Karpas-422 (cell line): ENCODE data around the gene F11. TPM values are rescaled to one million over a fixed set of nuclear protein-coding genes. Genes with fewer than 3 reads are reported as not detected.
"Not testable (repeated sequence)": the region's sequence is repeated elsewhere in the genome, so short reads cannot be mapped to it uniquely, and the experiment has no call there.

Source experiments
- DNase-seq: peaks from one replicate; pipeline ENCODE4 v3.0.0-alpha.2; 2015
- H2AFZ ChIP-seq: fragments of 200-600 bp; sonication (generic); 2 replicates; pipeline ENCODE4 v1.6.1; 2014; ENCODE audit warnings: antibody characterized with exemption, low read length, mixed read lengths
- H3K27ac ChIP-seq: fragments of 200-600 bp; sonication (generic); 2 replicates; pipeline ENCODE4 v1.5.1; 2014; ENCODE audit warnings: mild to moderate bottlenecking, low read length, moderate library complexity
- H3K27me3 ChIP-seq: fragments of 200-600 bp; sonication (generic); 2 replicates; pipeline ENCODE4 v1.6.1; 2014; ENCODE audit warnings: low read length, mixed read lengths
- H3K36me3 ChIP-seq: fragments of 200-600 bp; sonication (generic); 2 replicates; pipeline ENCODE4 v1.6.1; 2014; ENCODE audit warnings: low read length, mixed read lengths; ENCODE audit not compliant: insufficient read depth
- H3K4me1 ChIP-seq: fragments of 200-600 bp; sonication (generic); 2 replicates; pipeline ENCODE4 v1.6.1; 2014; ENCODE audit warnings: mild to moderate bottlenecking, low read length, mixed read lengths
- H3K4me2 ChIP-seq: fragments of 200-600 bp; sonication (generic); 2 replicates; pipeline ENCODE4 v1.6.1; 2014; ENCODE audit warnings: low read length, low read depth, mild to moderate bottlenecking; ENCODE audit not compliant: poor library complexity, severe bottlenecking
- H3K4me3 ChIP-seq: fragments of 200-600 bp; sonication (generic); 2 replicates; pipeline ENCODE4 v1.5.1; 2014; ENCODE audit warnings: mild to moderate bottlenecking, antibody characterized with exemption, low read length, mixed read lengths
- H3K79me2 ChIP-seq: fragments of 200-600 bp; sonication (generic); 2 replicates; pipeline ENCODE4 v1.6.1; 2014; ENCODE audit warnings: mild to moderate bottlenecking, low read length, mixed read lengths
- H3K9ac ChIP-seq: fragments of 200-600 bp; sonication (generic); 2 replicates; pipeline ENCODE4 v1.6.0; 2014; ENCODE audit warnings: low read length
- H3K9me2 ChIP-seq: fragments of 200-600 bp; sonication (generic), shearing (Covaris generic); replicated peaks from 2 replicates; pipeline ENCODE4 v1.6.0; 2014; ENCODE audit warnings: mild to moderate bottlenecking, low read length, moderate library complexity; ENCODE audit not compliant: insufficient read depth
- H3K9me3 ChIP-seq: fragments of 300-700, 200-600 bp; sonication (generic); 2 replicates; pipeline ENCODE4 v1.6.1; 2014; ENCODE audit warnings: low read length, mixed read lengths
- H4K20me1 ChIP-seq: fragments of 200-600 bp; sonication (generic); 2 replicates; pipeline ENCODE4 v1.6.1; 2014; ENCODE audit warnings: mild to moderate bottlenecking, antibody characterized with exemption, low read length, low read depth; ENCODE audit not compliant: insufficient read depth
- total RNA-seq: library from RNA; depleted of rRNA; stranded (reverse); fragments of >200 nt; shearing (Covaris generic); gene quantifications from 2 replicates; pipeline ENCODE4 v1.2.3, GENCODE V29; 2014; ENCODE audit warnings: low replicate concordance

Gene F11
- total RNA-seq, 1 experiment from 2014 or later, result 0.34 TPM

GRCh38 chr4:186243331-186243730 lies 22.7 kb upstream of the F11 start:
- H3K9me2 ChIP-seq, result no peaks in the 10 kb centered on the region
- no peaks in the 10 kb centered on the region for H3K4me1 ChIP-seq
- H4K20me1 ChIP-seq, result no peaks in the 10 kb centered on the region
- no peak overlapping the region for H3K4me3 ChIP-seq
- no peaks in the 10 kb centered on the region for H3K79me2 ChIP-seq
- H2AFZ ChIP-seq, result no peak overlapping the region
- no peaks in the 10 kb centered on the region for H3K9me3 ChIP-seq
- no peaks in the 10 kb centered on the region for H3K27me3 ChIP-seq
- no peaks in the 10 kb centered on the region for H3K36me3 ChIP-seq
- no peak overlapping the region for H3K27ac ChIP-seq
- no peak for DNase-seq
- H3K9ac ChIP-seq, result no peak overlapping the region
- H3K4me2 ChIP-seq, result no peak overlapping the region

DNA sequence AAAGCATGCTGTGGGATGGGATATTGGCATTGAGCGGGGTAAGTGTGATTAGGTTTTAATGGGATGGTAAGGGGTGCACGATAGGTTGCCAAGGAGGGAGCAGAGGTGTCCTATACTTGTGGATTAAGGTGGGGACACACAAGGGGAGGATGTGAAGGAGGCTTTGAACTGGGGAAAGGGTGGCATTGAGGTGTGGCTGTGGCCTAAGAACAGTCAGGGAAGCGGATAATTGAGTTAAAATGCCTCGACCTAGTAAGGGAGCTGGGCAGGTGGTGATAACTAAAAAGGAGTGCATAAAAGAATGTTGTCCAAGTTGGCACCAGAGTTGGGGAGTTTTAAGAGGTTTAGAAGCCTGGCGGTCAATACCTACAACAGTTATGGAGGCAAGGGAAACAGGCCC lies 21.2 kb upstream of the F11 start:
- no peaks in the 10 kb centered on the region for H3K79me2 ChIP-seq
- no peaks in the 10 kb centered on the region for H3K9me3 ChIP-seq
- DNase-seq, result no peak
- H3K27ac ChIP-seq, result no peak overlapping the region
- H3K4me1 ChIP-seq, result no peaks in the 10 kb centered on the region
- no peak overlapping the region for H3K4me3 ChIP-seq
- no peaks in the 10 kb centered on the region for H3K9me2 ChIP-seq
- H4K20me1 ChIP-seq, result no peaks in the 10 kb centered on the region
- no peak overlapping the region for H3K4me2 ChIP-seq
- H3K36me3 ChIP-seq, result no peaks in the 10 kb centered on the region
- H3K27me3 ChIP-seq, result no peaks in the 10 kb centered on the region
- no peak overlapping the region for H3K9ac ChIP-seq
- H2AFZ ChIP-seq, result no peak overlapping the region

DNA sequence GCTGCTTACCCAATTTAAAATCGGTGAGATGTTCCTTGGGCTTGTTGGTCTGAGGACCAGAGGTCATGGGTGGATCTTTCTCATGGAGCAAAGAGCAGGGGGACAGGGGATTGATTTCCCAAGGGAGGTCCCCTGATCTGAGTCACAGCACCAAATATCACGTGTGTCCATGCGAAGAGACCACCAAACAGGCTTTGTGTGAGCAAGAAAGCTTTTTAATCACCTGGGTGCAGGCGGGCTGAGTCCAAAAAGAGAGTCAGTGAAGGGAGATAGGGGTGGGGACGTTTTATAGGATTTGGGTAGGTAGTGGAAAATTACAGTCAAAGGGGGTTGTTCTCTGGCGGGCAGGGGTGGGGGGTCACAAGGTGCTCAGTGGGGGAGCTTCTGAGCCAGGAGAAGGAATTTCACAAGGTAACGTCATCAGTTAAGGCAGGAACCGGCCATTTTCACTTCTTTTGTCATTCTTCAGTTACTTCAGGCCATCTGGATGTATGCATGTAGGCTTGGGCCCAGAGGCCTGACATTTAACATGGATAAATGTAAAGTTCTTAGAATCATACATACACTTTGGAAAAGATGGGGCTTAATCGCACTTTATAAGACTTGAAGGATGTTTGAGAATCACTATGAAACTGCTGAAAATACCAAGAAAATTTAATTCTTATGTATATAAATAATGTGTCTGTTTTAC lies 18.8 kb upstream of the F11 start:
- not testable (repeated sequence) for H3K4me1 ChIP-seq, DNase-seq, H3K27ac ChIP-seq, H3K9me3 ChIP-seq, H3K4me3 ChIP-seq, H4K20me1 ChIP-seq, H2AFZ ChIP-seq, H3K4me2 ChIP-seq, H3K79me2 ChIP-seq, H3K36me3 ChIP-seq, H3K9ac ChIP-seq, H3K27me3 ChIP-seq, H3K9me2 ChIP-seq

DNA sequence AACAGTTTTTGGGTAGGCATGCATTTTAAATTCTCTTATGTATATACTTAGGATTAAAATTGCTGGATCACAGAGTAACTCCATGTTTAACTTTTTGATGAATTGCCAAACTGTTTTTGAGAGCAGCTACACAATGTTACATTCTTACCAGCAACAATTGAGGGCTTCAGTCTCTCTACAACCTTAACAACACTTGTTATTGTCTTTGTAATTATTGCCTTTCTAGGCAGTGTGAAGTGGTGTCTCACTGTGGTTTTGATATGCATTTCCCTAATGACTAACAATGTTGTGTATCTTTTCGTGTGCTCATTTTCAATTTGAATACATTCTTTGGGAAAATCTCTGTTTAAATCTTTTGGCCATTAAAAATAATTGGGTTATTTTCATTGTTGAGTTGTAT lies 17.3 kb upstream of the F11 start:
- no peak overlapping the region for H3K4me3 ChIP-seq
- no peak overlapping the region for H2AFZ ChIP-seq
- H3K4me2 ChIP-seq, result no peak overlapping the region
- DNase-seq, result no peak
- H3K9me2 ChIP-seq, result no peaks in the 10 kb centered on the region
- no peak overlapping the region for H3K9ac ChIP-seq
- H3K36me3 ChIP-seq, result no peaks in the 10 kb centered on the region
- no peaks in the 10 kb centered on the region for H3K9me3 ChIP-seq
- no peaks in the 10 kb centered on the region for H4K20me1 ChIP-seq
- H3K4me1 ChIP-seq, result no peaks in the 10 kb centered on the region
- no peaks in the 10 kb centered on the region for H3K79me2 ChIP-seq
- H3K27me3 ChIP-seq, result no peaks in the 10 kb centered on the region
- no peak overlapping the region for H3K27ac ChIP-seq

GRCh38 chr4:186249785-186250754 lies 15.9 kb upstream of the F11 start:
- H2AFZ ChIP-seq, result no peak overlapping the region

DNA sequence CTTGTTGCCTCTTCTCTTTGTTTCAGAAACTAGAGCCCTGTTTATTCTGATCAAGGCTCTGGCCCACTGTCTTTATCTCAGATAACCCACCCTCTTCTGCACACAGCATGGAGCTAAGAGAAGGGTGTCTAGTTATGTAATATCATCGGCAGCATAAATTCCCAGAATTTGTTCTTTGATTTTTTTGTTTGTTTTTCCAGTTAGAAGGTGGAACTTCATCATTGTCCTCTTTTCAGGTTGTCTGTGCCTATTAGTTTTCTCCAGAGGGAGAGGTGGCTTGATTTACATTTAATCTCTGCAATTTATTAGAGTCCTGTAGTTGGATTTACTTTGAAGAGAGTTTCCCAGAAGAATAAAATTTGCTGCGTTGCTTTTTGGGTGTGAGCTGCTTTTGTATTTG lies 15.2 kb upstream of the F11 start:
- H3K9me3 ChIP-seq, result no peaks in the 10 kb centered on the region
- no peaks in the 10 kb centered on the region for H3K4me1 ChIP-seq
- H3K36me3 ChIP-seq, result no peaks in the 10 kb centered on the region
- no peaks in the 10 kb centered on the region for H3K9me2 ChIP-seq
- no peak overlapping the region for H2AFZ ChIP-seq
- no peak overlapping the region for H3K27ac ChIP-seq
- no peaks in the 10 kb centered on the region for H4K20me1 ChIP-seq
- H3K4me2 ChIP-seq, result no peak overlapping the region
- H3K4me3 ChIP-seq, result no peak overlapping the region
- no peaks in the 10 kb centered on the region for H3K27me3 ChIP-seq
- H3K9ac ChIP-seq, result no peak overlapping the region
- no peak for DNase-seq
- H3K79me2 ChIP-seq, result no peaks in the 10 kb centered on the region

More at GRCh38 chr4:186249785-186250754, 15.9 kb upstream of the F11 start:
- Histone ChIP-seq H3K79me2 (no peaks in the 10 kb centered on the region), H3K27ac (no peak overlapping the region), H3K9me3 (no peaks in the 10 kb centered on the region), H3K4me1 (no peaks in the 10 kb centered on the region), H3K4me3 (no peak overlapping the region), H3K27me3 (no peaks in the 10 kb centered on the region), H3K4me2 (no peak overlapping the region), H3K36me3 (no peaks in the 10 kb centered on the region), H4K20me1 (no peaks in the 10 kb centered on the region), H3K9me2 (no peaks in the 10 kb centered on the region), H3K9ac (no peak overlapping the region)
- no peak for DNase-seq

DNA sequence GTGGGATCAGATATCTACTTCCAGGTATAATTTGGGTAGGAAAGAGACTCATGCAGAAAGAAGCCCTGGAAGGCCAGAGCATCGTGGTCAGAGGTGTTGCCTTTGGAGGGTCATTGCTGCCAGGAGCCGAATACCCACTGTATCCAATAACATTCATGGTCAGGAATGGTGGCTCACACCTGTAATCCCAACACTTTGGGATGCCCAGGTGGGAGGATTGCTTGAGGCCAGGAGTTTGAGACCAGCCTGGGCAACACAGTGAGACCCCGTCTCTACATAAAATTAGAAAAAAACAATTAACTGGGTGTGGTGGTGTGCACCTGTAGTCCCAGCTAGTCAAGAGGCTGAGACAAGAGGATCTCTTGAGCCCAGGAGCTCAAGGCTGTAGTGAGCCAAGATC lies 10.9 kb upstream of the F11 start:
- no peaks in the 10 kb centered on the region for H4K20me1 ChIP-seq
- no peaks in the 10 kb centered on the region for H3K27me3 ChIP-seq
- H3K9me2 ChIP-seq, result no peaks in the 10 kb centered on the region
- no peaks in the 10 kb centered on the region for H3K4me1 ChIP-seq
- no peak overlapping the region for H3K9ac ChIP-seq
- H3K4me2 ChIP-seq, result no peak overlapping the region
- H3K79me2 ChIP-seq, result no peaks in the 10 kb centered on the region
- no peaks in the 10 kb centered on the region for H3K36me3 ChIP-seq
- H3K4me3 ChIP-seq, result no peak overlapping the region
- DNase-seq, result no peak
- H3K9me3 ChIP-seq, result no peaks in the 10 kb centered on the region
- H2AFZ ChIP-seq, result no peak overlapping the region
- no peak overlapping the region for H3K27ac ChIP-seq

DNA sequence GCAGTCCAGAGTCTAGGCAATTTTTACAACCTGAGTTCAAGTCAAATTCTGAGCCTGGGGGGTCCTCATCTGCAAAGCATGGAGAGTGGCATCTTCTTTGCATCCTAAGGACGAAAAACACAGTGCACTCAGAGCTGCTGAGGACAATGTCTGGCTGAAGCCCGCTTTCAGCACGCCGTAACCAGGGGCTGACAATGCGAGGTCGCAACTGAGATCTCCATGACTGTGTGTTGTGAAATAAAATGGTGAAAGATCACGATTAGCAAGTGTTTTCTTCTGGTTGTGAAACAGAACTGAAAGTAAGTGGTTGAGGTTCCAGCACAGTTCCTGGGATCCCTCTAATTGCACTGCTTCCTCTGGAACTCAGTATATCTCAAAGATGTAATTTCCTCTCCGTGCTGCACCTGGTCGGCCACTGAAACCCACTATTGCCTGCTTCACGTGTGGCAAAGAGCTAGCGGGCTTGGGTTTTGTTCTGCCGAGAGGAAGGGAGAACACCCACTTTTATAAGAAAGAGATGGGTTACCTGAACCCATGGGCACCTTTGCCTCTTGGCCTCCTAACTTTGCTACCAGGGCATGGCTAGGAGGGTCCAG lies 7.7 kb upstream of the F11 start:
- H4K20me1 ChIP-seq, result no peaks in the 10 kb centered on the region
- no peak overlapping the region for H3K4me3 ChIP-seq
- no peaks in the 10 kb centered on the region for H3K9me2 ChIP-seq

More for the DNA sequence above, 7.7 kb upstream of the F11 start:
- Histone ChIP-seq H3K36me3 (no peaks in the 10 kb centered on the region), H3K27ac (no peak overlapping the region), H3K9me3 (no peaks in the 10 kb centered on the region), H3K4me1 (no peaks in the 10 kb centered on the region), H3K27me3 (no peaks in the 10 kb centered on the region), H3K9ac (no peak overlapping the region), H3K79me2 (no peaks in the 10 kb centered on the region), H3K4me2 (no peak overlapping the region), H2AFZ (no peak overlapping the region)
- DNase-seq, result no peak
